ENCODE data around the gene SLC15A4.

Gene SLC15A4

DNA sequence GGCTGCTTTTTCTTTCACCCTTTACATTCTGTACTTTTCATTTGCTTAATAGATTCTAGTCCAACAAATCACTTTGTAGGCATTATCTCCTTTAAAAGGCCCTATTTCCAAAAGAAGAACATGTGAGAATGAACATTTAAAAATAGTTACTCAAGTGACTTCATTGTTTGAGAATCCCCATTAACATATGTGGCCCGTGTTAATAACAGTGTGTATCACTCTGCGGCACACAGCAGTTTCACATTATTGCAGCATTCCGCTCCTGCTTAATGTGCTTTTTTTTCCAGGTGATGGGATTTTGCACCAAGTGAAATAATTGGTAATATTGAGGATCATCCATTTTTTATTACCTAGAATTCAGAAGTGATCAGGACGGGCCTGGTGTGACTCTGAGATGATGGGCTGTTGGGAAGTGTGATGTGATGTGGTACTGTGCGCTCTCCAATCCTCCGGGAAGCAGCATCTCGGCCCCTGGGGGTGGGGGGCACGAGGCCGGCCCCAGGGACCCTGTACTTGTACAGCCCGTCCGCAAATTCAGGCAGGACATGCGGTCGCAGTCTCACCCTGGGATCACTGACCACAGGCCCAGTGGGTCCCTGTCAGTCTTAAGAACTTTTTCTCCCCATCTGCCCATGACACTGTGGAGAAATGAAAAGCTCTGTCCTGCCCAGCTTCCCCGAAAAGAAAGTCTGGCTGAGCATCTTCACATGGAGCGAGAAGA, 32.9 kb downstream of the SLC15A4 start:
- Histone ChIP-seq H3K36me3 (replicated peaks; ENCODE audit: low read depth, low read length) (peaks cover 52% of the 10 kb centered on the region), H3K9me3 (ENCODE audit: insufficient read depth, low read length) (no peaks in the 10 kb centered on the region), H3K27ac (ENCODE audit: low read length) (no peak overlapping the region), H3K4me2 (ENCODE audit: low read length) (no peak overlapping the region), H4K20me1 (ENCODE audit: insufficient read depth, low read length) (peaks cover 36% of the 10 kb centered on the region), H3K4me3 (ENCODE audit: low read length) (no peak overlapping the region), H3K9ac (ENCODE audit: low read length) (no peak overlapping the region), H3K4me1 (ENCODE audit: low read length) (peaks cover 63% of the 10 kb centered on the region), H3K27me3 (ENCODE audit: low read depth, low read length) (no peaks in the 10 kb centered on the region), H2AFZ (ENCODE audit: low read depth, low read length) (no peak overlapping the region), H3K79me2 (ENCODE audit: low read length) (peaks cover 16% of the 10 kb centered on the region)
- TF ChIP-seq EZH2phosphoT487 (IDR thresholded peaks at IDR 0.05; ENCODE audit: low read depth): no peak
- TF ChIP-seq, protein P1, sequence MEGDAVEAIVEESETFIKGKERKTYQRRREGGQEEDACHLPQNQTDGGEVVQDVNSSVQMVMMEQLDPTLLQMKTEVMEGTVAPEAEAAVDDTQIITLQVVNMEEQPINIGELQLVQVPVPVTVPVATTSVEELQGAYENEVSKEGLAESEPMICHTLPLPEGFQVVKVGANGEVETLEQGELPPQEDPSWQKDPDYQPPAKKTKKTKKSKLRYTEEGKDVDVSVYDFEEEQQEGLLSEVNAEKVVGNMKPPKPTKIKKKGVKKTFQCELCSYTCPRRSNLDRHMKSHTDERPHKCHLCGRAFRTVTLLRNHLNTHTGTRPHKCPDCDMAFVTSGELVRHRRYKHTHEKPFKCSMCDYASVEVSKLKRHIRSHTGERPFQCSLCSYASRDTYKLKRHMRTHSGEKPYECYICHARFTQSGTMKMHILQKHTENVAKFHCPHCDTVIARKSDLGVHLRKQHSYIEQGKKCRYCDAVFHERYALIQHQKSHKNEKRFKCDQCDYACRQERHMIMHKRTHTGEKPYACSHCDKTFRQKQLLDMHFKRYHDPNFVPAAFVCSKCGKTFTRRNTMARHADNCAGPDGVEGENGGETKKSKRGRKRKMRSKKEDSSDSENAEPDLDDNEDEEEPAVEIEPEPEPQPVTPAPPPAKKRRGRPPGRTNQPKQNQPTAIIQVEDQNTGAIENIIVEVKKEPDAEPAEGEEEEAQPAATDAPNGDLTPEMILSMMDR (IDR thresholded peaks at IDR 0.05; ENCODE audit: low read depth, low read length): no peak

DNA sequence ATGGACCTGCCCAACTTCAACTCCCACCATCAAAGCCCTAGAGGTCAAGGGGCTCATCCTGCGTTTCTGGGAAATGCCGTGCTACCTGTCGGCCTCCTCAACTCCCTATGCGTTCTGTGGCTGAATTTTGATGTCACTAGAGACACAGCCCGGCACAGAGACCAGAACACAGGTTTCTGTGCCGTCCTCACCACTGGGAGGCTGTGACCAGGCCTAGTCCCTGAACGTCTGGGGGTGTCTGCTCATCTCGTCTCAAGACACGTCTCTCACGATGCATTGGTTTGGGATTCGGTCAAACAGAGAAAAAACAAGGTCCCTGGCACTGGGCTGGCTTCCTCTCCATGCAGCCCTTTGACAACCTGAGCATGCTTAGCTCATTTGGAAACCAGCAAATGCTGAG, 33.5 kb downstream of the SLC15A4 start:
- no peak overlapping the region for H2AFZ ChIP-seq (ENCODE audit: low read depth, low read length)
- H3K9ac ChIP-seq (ENCODE audit: low read length): no peak overlapping the region
- TF ChIP-seq, protein P1 (IDR thresholded peaks at IDR 0.05; ENCODE audit: low read depth, low read length): no peak
- no peak for TF ChIP-seq EZH2phosphoT487 (IDR thresholded peaks at IDR 0.05; ENCODE audit: low read depth)
- no peak overlapping the region for H3K27ac ChIP-seq (ENCODE audit: low read length)
- no peaks in the 10 kb centered on the region for H3K27me3 ChIP-seq (ENCODE audit: low read depth, low read length)
- H3K9me3 ChIP-seq (ENCODE audit: insufficient read depth, low read length): no peaks in the 10 kb centered on the region
- peaks cover 10% of the 10 kb centered on the region for H3K79me2 ChIP-seq (ENCODE audit: low read length)
- H3K4me1 ChIP-seq (ENCODE audit: low read length): peaks cover 57% of the 10 kb centered on the region
- H3K4me3 ChIP-seq (ENCODE audit: low read length): no peak overlapping the region
- H3K36me3 ChIP-seq (replicated peaks; ENCODE audit: low read depth, low read length): peaks cover 46% of the 10 kb centered on the region
- H3K4me2 ChIP-seq (ENCODE audit: low read length): no peak overlapping the region
- H4K20me1 ChIP-seq (ENCODE audit: insufficient read depth, low read length): peaks cover 30% of the 10 kb centered on the region; the same call in 1 of the 2 replicates

DNA sequence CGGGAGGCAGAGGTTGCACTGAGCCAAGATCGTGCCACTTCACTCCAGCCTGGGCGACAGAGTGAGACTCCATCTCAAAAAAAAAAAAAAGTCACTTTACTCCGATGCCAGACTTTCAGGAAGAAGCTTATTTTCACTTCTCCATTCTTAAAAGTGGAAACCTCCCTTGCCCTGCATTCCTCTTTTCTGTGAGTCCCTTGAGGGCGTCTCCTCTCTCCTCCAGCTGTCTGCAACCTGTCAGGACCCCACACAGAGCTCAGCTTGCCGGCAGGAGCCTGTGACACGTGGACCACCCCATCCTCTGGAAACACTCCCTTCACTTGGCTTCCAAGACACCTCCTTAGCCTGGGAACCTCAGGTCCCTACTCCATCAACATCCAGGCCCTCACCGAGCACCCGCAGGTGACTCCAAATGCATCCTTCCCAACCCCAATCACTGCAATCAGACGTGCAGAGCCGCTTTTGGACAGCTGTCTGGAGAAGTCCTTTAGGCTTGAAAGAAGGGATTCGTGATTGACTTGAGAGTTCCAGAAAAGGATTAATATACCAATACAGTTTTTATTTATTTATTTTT, 34.3 kb downstream of the SLC15A4 start:
- Histone ChIP-seq H3K27me3 (ENCODE audit: low read depth, low read length) (no peaks in the 10 kb centered on the region), H3K36me3 (replicated peaks; ENCODE audit: low read depth, low read length) (peaks cover 38% of the 10 kb centered on the region), H3K4me1 (ENCODE audit: low read length) (peaks cover 50% of the 10 kb centered on the region), H2AFZ (ENCODE audit: low read depth, low read length) (no peak overlapping the region), H3K9ac (ENCODE audit: low read length) (no peak overlapping the region), H3K27ac (ENCODE audit: low read length) (no peak overlapping the region), H4K20me1 (ENCODE audit: insufficient read depth, low read length) (peaks cover 22% of the 10 kb centered on the region; the same call in 1 of the 2 replicates), H3K79me2 (ENCODE audit: low read length) (peaks cover 2% of the 10 kb centered on the region), H3K4me2 (ENCODE audit: low read length) (peak overlapping the region; percentile 45), H3K4me3 (ENCODE audit: low read length) (no peak overlapping the region), H3K9me3 (ENCODE audit: insufficient read depth, low read length) (no peaks in the 10 kb centered on the region)
- no peak for TF ChIP-seq EZH2phosphoT487 (IDR thresholded peaks at IDR 0.05; ENCODE audit: low read depth)
- TF ChIP-seq, protein P1 (IDR thresholded peaks at IDR 0.05; ENCODE audit: low read depth, low read length): no peak

DNA sequence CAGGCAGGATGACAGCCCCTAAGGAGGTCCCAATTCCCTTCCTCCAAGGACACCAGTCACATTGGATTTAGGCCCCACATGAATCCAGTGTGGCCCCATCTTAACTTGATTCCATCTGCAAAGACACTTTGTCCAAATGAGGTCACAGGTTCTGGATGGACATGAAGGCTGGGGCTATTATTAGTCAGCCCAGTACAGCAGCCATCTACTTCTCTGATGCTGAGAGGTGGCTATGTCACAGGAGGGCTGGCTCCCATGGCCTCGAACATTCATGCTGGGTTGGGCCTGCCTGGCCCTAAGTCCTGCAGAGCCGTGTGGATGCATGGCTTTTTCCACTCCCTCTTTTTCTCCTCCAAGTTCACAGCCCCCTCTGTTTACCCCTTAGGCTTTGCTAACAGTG, 35.9 kb downstream of the SLC15A4 start:
- TF ChIP-seq EZH2phosphoT487 (IDR thresholded peaks at IDR 0.05; ENCODE audit: low read depth): no peak
- TF ChIP-seq, protein P1 (IDR thresholded peaks at IDR 0.05; ENCODE audit: low read depth, low read length): no peak
- no peaks in the 10 kb centered on the region for H3K9me3 ChIP-seq (ENCODE audit: insufficient read depth, low read length)
- H3K4me2 ChIP-seq (ENCODE audit: low read length): no peak overlapping the region
- H3K4me1 ChIP-seq (ENCODE audit: low read length): peaks cover 42% of the 10 kb centered on the region
- H3K79me2 ChIP-seq (ENCODE audit: low read length): no peaks in the 10 kb centered on the region
- no peak overlapping the region for H3K27ac ChIP-seq (ENCODE audit: low read length)
- H3K4me3 ChIP-seq (ENCODE audit: low read length): no peak overlapping the region
- H2AFZ ChIP-seq (ENCODE audit: low read depth, low read length): no peak overlapping the region
- peaks cover 23% of the 10 kb centered on the region for H3K36me3 ChIP-seq (replicated peaks; ENCODE audit: low read depth, low read length)
- no peak overlapping the region for H3K9ac ChIP-seq (ENCODE audit: low read length)
- peaks cover 13% of the 10 kb centered on the region; the same call in 1 of the 2 replicates for H4K20me1 ChIP-seq (ENCODE audit: insufficient read depth, low read length)
- no peaks in the 10 kb centered on the region for H3K27me3 ChIP-seq (ENCODE audit: low read depth, low read length)

Data from OCI-LY3 (cell line).